HEK293 (cell line): ENCODE data around the gene SIAE.

Source experiments
- CTCF ChIA-PET: fragments of 350-600 bp; formaldehyde crosslinking; extraction: SDS; loops from one replicate; lab custom pipeline; 2021; ENCODE audit warnings: antibody characterized with exemption; lab: Yijun Ruan, JAX
- POLR2A ChIA-PET: fragments of 300-600 bp; formaldehyde crosslinking; extraction: SDS; loops from one replicate; lab custom pipeline; 2020; ENCODE audit warnings: antibody characterized with exemption, inconsistent platforms; lab: Yijun Ruan, JAX
- H3K27ac ChIP-seq: fragments of 200-500 bp; sonication (Bioruptor generic); 2 replicates; pipeline ENCODE4 v1.5.1; 2014; ENCODE audit warnings: low read depth, low read length, control low read depth, inconsistent platforms; ENCODE audit errors: extremely low read depth
- H3K36me3 ChIP-seq, 2 experiments: fragments of 200-500 bp in 1 of 2; sonication (Bioruptor generic) in 1 of 2; 1 replicate in 1 of 2; 2 replicates in 1 of 2; pipeline ENCODE4 v1.5.1; 2014 to 2017; ENCODE audit warnings: inconsistent platforms in 2 of 2, low read length in 2 of 2; ENCODE audit not compliant: control insufficient read depth in 2 of 2, insufficient read depth in 1 of 2
- H3K4me1 ChIP-seq: fragments of 200-500 bp; sonication (Bioruptor generic); 2 replicates; pipeline ENCODE4 v1.5.1; 2014; ENCODE audit warnings: mild to moderate bottlenecking, low read length, inconsistent platforms; ENCODE audit not compliant: control insufficient read depth, insufficient read depth
- H3K4me3 ChIP-seq: 2 replicates; pipeline ENCODE4 v1.5.1; 2011; ENCODE audit warnings: low read depth, mild to moderate bottlenecking, control low read depth, low read length, moderate library complexity
- H3K9me3 ChIP-seq: fragments of 200-500 bp; sonication (Bioruptor generic); 2 replicates; pipeline ENCODE4 v1.5.1; 2014; ENCODE audit warnings: low read depth, low read length, inconsistent platforms; ENCODE audit not compliant: control insufficient read depth, insufficient read depth
- GLI4 ChIP-seq: fragments of 450-650 bp; formaldehyde crosslinking; IDR thresholded peaks from 2 replicates; pipeline ENCODE4 v1.5.1; 2016; ENCODE audit warnings: missing biosample characterization, missing genetic modification characterization
- KLF1 ChIP-seq: fragments of 450-650 bp; formaldehyde crosslinking; IDR thresholded peaks from 2 replicates; pipeline ENCODE4 v1.5.1; 2016; ENCODE audit warnings: missing biosample characterization, missing genetic modification characterization
- TCF7L2 ChIP-seq: IDR thresholded peaks from 2 replicates; pipeline ENCODE4 v1.6.1; 2011; ENCODE audit warnings: low read depth, mild to moderate bottlenecking, inconsistent platforms, low read length, moderate library complexity, borderline replicate concordance
- ZBTB26 ChIP-seq: fragments of 450-650 bp; formaldehyde crosslinking; optimal IDR thresholded peaks from 2 replicates; pipeline ENCODE3; 2016; ENCODE audit warnings: missing biosample characterization, mild to moderate bottlenecking, missing genetic modification characterization
- ZNF202 ChIP-seq: fragments of 450-650 bp; formaldehyde crosslinking; IDR thresholded peaks from 2 replicates; pipeline ENCODE4 v1.5.1; 2016; ENCODE audit warnings: missing biosample characterization, missing genetic modification characterization, borderline replicate concordance
- ZNF341 ChIP-seq: fragments of 450-650 bp; formaldehyde crosslinking; IDR thresholded peaks from 2 replicates; pipeline ENCODE4; 2016; ENCODE audit warnings: low read depth, missing biosample characterization, missing genetic modification characterization
- ZNF404 ChIP-seq: fragments of 450-650 bp; formaldehyde crosslinking; IDR thresholded peaks from 2 replicates; pipeline ENCODE4 v1.5.1; 2017; ENCODE audit warnings: missing biosample characterization, missing genetic modification characterization
- ZNF558 ChIP-seq: fragments of 450-650 bp; formaldehyde crosslinking; IDR thresholded peaks from 2 replicates; pipeline ENCODE4 v1.5.1; 2016; ENCODE audit warnings: missing biosample characterization, missing genetic modification characterization
- TF ChIP-seq, protein P1 (sequence below): fragments of 450-650 bp; formaldehyde crosslinking; conservative IDR thresholded peaks from 2 replicates; pipeline ENCODE4 v1.5.1; 2016; ENCODE audit warnings: low read depth, missing biosample characterization, missing genetic modification characterization
- TF ChIP-seq, protein P2 (sequence below): fragments of 450-650 bp; formaldehyde crosslinking; IDR thresholded peaks from 2 replicates; pipeline ENCODE4; 2016; ENCODE audit warnings: missing biosample characterization, missing genetic modification characterization
- TF ChIP-seq, protein P3 (sequence below): fragments of 450-650 bp; formaldehyde crosslinking; IDR thresholded peaks from 2 replicates; pipeline ENCODE4 v1.5.1; 2017; ENCODE audit warnings: missing biosample characterization, missing genetic modification characterization

SIAE gene

DNA sequence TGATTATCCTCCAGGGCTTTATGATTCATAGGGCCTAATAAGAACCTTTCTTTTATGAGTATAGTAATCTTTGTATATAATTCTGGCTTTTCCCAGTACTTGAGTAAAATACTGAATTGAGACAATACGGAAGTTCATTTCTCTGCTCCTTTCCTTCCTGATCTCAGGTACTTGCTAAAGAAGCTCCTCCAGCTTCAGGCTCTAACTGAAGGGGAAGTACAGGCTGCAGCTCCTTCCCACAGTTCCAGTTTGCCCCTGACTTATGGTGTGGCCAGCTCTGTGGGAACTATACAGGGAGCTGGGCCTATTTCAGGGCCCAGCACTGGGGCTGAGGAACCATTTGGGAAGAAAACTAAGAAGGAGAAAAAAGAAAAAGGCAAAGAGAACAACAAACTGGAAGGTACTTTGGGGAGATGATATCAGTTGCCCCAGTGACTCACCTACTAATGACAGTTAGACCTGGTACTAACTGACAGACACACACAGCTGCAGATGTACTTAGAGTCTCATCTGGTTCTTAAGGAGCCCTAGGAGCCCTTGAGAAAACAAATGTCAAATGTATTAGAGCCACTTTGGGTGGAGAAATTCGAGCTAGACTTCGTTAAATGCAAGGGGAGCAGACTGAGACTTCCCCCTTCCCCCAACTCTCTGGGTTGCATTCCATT is 47.9 kb downstream of the SIAE start:
- CTCF ChIA-PET, result interaction anchor here (0.6 to 2.1 kb wide), 3 partner anchors 8 to 486 kb away, joined by 4 to 10 read pairs (median 8); partner anchors contain the start of gene TMEM218
- Histone ChIP-seq H3K36me3 (peaks cover 11 to 53% of the 10 kb centered on the region in 2 experiments), H3K9me3 (no peaks in the 10 kb centered on the region), H3K27ac (no peak overlapping the region), H3K4me3 (no peak overlapping the region), H3K4me1 (no peaks in the 10 kb centered on the region)
- TF ChIP-seq TCF7L2 (no peak), KLF1 (tag by site-specific recombination) (no peak), GLI4 (no peak), ZNF202 (tag by site-specific recombination) (no peak), ZNF341 (tag by site-specific recombination) (no peak), ZBTB26 (tag by site-specific recombination) (no peak), ZNF404 (tag by site-specific recombination) (no peak)
- TF ChIP-seq, protein P1, sequence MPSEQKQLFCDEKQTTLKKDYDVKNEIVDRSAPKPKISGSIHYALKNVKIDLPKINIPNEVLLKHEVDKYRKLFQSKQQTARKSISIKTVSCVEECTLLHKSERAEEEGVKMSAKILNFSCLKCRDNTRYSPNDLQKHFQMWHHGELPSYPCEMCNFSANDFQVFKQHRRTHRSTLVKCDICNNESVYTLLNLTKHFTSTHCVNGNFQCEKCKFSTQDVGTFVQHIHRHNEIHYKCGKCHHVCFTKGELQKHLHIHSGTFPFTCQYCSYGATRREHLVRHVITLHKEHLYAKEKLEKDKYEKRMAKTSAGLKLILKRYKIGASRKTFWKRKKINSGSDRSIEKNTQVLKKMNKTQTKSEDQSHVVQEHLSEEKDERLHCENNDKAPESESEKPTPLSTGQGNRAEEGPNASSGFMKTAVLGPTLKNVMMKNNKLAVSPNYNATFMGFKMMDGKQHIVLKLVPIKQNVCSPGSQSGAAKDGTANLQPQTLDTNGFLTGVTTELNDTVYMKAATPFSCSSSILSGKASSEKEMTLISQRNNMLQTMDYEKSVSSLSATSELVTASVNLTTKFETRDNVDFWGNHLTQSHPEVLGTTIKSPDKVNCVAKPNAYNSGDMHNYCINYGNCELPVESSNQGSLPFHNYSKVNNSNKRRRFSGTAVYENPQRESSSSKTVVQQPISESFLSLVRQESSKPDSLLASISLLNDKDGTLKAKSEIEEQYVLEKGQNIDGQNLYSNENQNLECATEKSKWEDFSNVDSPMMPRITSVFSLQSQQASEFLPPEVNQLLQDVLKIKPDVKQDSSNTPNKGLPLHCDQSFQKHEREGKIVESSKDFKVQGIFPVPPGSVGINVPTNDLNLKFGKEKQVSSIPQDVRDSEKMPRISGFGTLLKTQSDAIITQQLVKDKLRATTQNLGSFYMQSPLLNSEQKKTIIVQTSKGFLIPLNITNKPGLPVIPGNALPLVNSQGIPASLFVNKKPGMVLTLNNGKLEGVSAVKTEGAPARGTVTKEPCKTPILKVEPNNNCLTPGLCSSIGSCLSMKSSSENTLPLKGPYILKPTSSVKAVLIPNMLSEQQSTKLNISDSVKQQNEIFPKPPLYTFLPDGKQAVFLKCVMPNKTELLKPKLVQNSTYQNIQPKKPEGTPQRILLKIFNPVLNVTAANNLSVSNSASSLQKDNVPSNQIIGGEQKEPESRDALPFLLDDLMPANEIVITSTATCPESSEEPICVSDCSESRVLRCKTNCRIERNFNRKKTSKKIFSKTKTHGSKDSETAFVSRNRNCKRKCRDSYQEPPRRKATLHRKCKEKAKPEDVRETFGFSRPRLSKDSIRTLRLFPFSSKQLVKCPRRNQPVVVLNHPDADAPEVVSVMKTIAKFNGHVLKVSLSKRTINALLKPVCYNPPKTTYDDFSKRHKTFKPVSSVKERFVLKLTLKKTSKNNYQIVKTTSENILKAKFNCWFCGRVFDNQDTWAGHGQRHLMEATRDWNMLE (tag by site-specific recombination), result no peak
- TF ChIP-seq, protein P2, sequence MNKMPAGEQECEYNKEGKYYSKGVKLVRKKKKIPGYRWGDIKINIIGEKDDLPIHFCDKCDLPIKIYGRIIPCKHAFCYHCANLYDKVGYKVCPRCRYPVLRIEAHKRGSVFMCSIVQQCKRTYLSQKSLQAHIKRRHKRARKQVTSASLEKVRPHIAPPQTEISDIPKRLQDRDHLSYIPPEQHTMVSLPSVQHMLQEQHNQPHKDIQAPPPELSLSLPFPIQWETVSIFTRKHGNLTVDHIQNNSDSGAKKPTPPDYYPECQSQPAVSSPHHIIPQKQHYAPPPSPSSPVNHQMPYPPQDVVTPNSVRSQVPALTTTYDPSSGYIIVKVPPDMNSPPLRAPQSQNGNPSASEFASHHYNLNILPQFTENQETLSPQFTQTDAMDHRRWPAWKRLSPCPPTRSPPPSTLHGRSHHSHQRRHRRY (tag by site-specific recombination), result no peak
- TF ChIP-seq, all 188 proteins: peak for 0
- POLR2A ChIA-PET, result interaction anchor here (0.6 kb wide), 1 partner anchor 14 kb away, joined by 3 read pairs; no protein-coding TSS in a partner anchor

- Histone ChIP-seq H3K4me1 (no peaks in the 10 kb centered on the region), H3K36me3 (peaks cover 5 to 42% of the 10 kb centered on the region in 2 experiments), H3K4me3 (peak overlapping the region; percentile 99), H3K27ac (no peak overlapping the region), H3K9me3 (no peaks in the 10 kb centered on the region)
- ChIA-PET CTCF (interaction anchor here (0.6 to 1.3 kb wide), 6 partner anchors 19 to 222 kb away, joined by 3 to 5 read pairs (median 3); no protein-coding TSS in a partner anchor), POLR2A (interaction anchor here (1.0 to 1.6 kb wide), 2 partner anchors 8 to 13 kb away, joined by 3 read pairs; no protein-coding TSS in a partner anchor)
- TF ChIP-seq, protein P3, sequence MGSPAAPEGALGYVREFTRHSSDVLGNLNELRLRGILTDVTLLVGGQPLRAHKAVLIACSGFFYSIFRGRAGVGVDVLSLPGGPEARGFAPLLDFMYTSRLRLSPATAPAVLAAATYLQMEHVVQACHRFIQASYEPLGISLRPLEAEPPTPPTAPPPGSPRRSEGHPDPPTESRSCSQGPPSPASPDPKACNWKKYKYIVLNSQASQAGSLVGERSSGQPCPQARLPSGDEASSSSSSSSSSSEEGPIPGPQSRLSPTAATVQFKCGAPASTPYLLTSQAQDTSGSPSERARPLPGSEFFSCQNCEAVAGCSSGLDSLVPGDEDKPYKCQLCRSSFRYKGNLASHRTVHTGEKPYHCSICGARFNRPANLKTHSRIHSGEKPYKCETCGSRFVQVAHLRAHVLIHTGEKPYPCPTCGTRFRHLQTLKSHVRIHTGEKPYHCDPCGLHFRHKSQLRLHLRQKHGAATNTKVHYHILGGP (tag by site-specific recombination), result no peak
- no peak for TF ChIP-seq ZNF558
These were observed 49.5 kb downstream of the SIAE start for GRCh38 chr11:124623861-124624525.
